ENCODE measurements around the gene FLT1.

The FLT1 gene

GRCh38 chr13:28376604-28377003 lies 118.3 kb downstream of the FLT1 start:
- DNase-seq: no peak

- no peak for DNase-seq
These were observed 119.5 kb downstream of the FLT1 start for GRCh38 chr13:28375250-28375930.

- no peak for DNase-seq
These were observed 121.1 kb downstream of the FLT1 start for GRCh38 chr13:28373810-28374209.

GRCh38 chr13:28370448-28370847 lies 124.5 kb downstream of the FLT1 start:
- DNase-seq: no peak

GRCh38 chr13:28358708-28359107 lies 136.2 kb downstream of the FLT1 start:
- DNase-seq: no peak

- no peak for DNase-seq
These were observed 137.0 kb downstream of the FLT1 start for GRCh38 chr13:28357911-28358433.

GRCh38 chr13:28357247-28357825 lies 137.6 kb downstream of the FLT1 start:
- no peak for DNase-seq

- DNase-seq: no peak
These were observed 138.3 kb downstream of the FLT1 start for GRCh38 chr13:28356561-28357021.

- no peak for DNase-seq
These were observed 139.0 kb downstream of the FLT1 start for GRCh38 chr13:28355822-28356371.

DNA sequence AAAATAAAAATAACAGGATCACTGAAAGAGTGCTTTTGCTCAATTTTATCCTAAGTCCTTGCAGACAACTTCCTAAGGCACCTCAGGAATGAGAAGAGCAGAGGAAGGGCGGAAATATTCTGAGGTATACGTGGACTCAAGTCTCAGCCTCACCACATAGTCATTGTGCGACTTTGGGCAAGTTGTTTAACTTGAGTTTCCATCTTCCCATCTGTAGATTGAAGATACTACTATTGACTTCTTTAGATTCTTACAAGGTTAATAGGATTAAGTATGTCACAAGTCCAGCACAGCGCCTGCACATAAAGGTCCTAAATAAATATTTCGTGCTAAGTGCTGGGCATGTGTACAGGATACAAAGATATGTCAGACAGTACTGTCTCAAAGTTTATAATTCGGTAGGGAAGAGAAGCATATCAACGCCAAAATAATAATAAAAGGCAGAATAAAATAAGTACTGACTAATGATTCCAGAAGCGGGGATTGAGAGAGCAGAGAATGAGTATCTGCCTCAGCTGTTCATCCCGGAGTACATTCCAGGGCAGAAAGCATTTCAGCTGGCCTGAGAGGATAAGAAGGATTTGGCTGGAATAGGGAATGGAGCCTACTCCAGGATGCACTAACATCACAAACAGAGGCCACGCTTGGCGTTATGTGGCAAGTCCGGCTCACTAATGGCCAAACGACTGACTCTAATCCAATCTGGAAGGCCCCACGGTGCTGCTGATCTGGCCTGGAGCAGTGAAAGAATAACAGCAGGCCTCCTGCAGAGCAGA lies 139.7 kb downstream of the FLT1 start:
- no peak for DNase-seq

DNA sequence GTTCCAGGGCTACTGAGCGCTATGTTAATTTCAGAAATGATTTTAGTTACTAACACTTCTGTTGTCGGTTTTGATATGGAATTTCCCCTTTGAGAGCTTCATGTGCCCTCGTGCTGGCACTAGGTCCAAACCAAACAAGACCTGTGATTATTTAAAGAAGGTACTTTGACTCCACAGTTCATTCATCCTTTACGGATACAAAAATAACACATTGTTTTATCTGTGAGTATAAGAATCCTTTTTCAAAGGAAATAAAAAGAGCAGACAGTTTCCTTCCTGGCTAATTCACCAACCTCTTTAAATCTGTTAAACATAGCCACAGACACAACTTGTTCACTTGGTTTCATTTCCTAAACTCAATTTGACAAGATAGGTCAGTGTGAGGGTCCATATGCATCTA lies 141.2 kb downstream of the FLT1 start:
- no peak for DNase-seq

- DNase-seq: no peak
These were observed 144.8 kb downstream of the FLT1 start for GRCh38 chr13:28349907-28350654.

- DNase-seq: no peak
These were observed 145.6 kb downstream of the FLT1 start for GRCh38 chr13:28349371-28349770.

GRCh38 chr13:28347456-28348371 lies 147.2 kb downstream of the FLT1 start:
- DNase-seq: no peak

GRCh38 chr13:28346154-28346553 lies 148.8 kb downstream of the FLT1 start:
- DNase-seq: no peak

DNA sequence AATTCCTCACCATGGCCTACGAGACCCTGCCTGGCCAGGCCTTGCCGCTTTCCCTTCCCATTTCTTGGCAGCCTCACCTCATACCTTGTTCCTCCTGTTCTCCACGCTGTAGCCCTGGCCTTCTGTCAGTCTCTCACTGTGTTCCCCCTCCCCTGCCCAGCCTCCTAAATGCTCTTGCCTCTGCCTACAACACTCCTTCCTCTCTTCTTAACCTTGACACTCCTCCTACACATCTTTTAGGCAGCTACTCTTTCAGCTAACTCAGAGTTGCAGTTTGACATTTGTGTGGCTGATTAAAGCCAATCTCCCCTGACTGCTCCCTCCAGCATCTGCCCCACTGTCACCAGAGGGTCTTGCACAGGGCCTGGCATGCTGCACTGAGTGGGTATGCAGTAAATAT lies 150.8 kb downstream of the FLT1 start:
- DNase-seq: no peak

DNA sequence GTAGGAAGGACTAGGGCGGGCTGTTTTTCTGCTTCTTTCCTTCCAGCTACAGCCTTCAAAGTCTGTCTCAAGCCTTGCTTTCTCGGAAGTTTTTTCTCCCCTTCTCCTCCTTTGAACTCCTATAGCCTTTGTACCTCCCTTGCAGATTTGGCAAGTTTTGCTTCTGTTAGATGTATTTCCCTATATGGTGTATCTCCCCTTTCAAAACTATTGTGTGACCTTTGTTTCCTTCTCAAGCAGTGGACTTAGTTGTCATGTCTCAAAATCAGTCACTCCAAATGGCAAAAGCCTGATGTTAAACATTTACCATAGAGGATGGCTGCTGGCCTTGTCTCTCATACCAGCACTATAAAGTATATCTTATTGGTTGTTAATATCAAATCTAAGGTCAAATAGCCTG lies 152.7 kb downstream of the FLT1 start:
- DNase-seq: no peak

DNA sequence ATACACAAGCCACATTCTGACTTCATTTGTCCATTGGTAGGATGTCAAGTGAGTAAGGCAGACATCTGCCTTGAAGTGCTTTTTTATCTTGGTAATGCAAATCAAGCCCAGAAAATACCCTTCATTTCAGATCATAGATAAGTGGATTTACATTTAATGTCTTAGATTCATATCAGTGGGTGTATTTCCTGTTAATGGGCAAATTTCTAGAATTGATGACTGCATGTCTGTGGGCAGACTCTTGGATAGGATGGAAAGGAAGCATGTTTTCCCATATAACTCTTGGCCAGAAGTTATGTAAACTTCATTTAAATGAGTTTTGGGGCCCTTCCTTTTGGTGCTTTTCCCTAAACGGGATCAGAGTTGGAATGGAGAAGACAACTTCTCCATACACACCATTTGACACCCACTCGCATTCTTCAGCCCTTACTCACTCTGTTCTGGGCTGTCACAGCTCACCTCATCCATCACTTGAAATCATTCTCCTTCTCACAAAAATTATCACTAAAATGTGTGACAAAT lies 154.6 kb downstream of the FLT1 start:
- DNase-seq: no peak

- DNase-seq: no peak
These were observed 155.5 kb downstream of the FLT1 start for GRCh38 chr13:28339419-28339818.

DNA sequence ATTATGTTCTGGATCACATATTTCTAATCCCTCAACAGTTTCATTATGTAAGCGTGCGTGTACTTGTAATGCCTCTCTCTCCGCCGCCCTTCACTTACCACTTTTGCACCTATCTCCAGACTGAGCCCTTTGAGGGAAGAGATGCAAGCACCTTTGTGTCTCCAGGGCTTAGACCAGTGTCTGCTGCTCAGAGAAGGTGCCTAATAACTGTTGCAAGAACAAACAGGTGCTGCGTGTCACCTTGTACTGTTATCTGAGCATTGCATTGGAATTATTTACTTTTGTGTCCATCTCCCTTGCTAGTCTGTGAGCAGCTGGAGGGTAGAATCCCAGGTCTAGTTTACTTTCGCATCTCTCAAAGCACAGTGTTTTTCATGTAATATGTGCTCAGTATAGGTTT lies 156.2 kb downstream of the FLT1 start:
- DNase-seq: no peak

DNA sequence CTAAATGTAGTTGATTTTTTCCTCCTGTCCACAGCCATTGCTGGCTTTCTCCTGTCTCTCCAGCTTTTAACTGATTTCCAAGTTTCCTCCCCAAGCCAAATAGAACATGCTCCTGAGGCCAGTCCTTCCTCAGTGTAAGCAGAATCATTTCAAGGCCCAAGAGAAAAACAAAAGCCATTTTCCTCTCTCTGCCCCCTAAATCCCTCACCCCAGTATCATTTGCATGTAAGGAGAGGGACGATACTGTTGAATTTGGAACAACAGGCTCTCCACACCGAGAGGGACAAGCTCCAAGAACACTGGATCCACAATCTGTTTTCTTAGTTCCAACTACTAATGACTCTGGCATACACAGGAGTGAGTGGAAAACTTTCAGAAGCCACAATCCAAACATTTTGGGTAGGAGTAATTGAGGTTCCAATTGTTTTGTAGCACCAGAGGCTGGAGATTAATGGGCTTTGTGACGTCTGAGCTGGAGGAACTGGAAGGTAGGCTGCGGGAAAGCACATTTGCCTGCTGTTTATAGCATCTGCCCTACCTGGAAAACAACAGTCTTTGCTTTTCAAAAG lies 156.8 kb downstream of the FLT1 start:
- no peak for DNase-seq

Measured in activated CD8-positive, alpha-beta memory T cell treated with anti-CD3 and anti-CD28 coated beads, Interleukin-2, amount 50 U/mL, for 48 hours (primary cell).